HG03354 (cell line): Measurements from ENCODE around the gene MICAL2.

Experiments
- ATAC-seq: cut with Tn5 transposase; IDR thresholded peaks from one replicate; pipeline ENCODE4 v1.9.1; 2021; ENCODE audit warnings: mild to moderate bottlenecking; ENCODE audit not compliant: unreplicated experiment, poor library complexity, severe bottlenecking

Gene MICAL2

GRCh38 chr11:12288212-12288930, 178.0 kb downstream of the MICAL2 start:
- no peak for ATAC-seq

- no peak for ATAC-seq
Observed at GRCh38 chr11:12288931-12289666, 178.7 kb downstream of the MICAL2 start.

GRCh38 chr11:12289667-12290476, 179.5 kb downstream of the MICAL2 start:
- no peak for ATAC-seq

- no peak for ATAC-seq
Observed at GRCh38 chr11:12290477-12290922, 180.1 kb downstream of the MICAL2 start.

GRCh38 chr11:12291313-12291712, 180.9 kb downstream of the MICAL2 start:
- ATAC-seq = no peak

GRCh38 chr11:12291766-12292165, 181.4 kb downstream of the MICAL2 start:
- ATAC-seq = no peak

GRCh38 chr11:12292766-12293165, 182.4 kb downstream of the MICAL2 start:
- ATAC-seq = no peak

- no peak for ATAC-seq
Observed at GRCh38 chr11:12293486-12293885, 183.1 kb downstream of the MICAL2 start.

- ATAC-seq = no peak
Observed at GRCh38 chr11:12294613-12295012, 184.2 kb downstream of the MICAL2 start.

- no peak for ATAC-seq
Observed at GRCh38 chr11:12295943-12296342, 185.6 kb downstream of the MICAL2 start.

- ATAC-seq = no peak
Observed at GRCh38 chr11:12298610-12299009, 188.2 kb downstream of the MICAL2 start.

- ATAC-seq = no peak
Observed at GRCh38 chr11:12301379-12301778, 191.0 kb downstream of the MICAL2 start.

- ATAC-seq = no peak
Observed at GRCh38 chr11:12303421-12304149, 193.2 kb downstream of the MICAL2 start.

GRCh38 chr11:12306830-12307229, 196.4 kb downstream of the MICAL2 start:
- ATAC-seq = no peak

GRCh38 chr11:12312132-12312531, 201.7 kb downstream of the MICAL2 start:
- ATAC-seq = no peak
